ENCODE results near the gene ZFAND5.

The ZFAND5 gene

DNA sequence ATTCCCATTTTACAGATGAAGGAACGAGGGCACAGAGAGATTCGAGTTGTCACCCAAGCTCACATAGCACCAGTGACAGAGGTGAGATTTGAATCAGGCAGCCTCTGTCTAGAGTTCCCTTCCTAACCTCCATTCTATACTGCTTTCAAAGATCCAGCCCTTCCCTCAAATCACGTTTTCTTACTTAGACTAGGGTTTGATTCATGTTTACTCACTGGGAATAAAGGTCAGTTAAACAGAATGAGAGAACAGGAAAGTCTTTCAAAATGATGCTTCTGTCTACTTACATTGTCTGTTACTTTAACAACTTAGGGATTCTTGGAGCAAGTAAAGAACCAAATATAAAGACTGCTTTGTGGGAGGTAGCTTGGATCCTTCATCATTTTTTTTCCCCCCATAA lies 40.0 kb downstream of the ZFAND5 start:
- TF ChIP-seq GATA3 (IDR thresholded peaks at IDR 0.05; ENCODE audit: low read depth, low read length) (no peak), GATA2 (IDR thresholded peaks at IDR 0.05; ENCODE audit: low read depth, low read length) (no peak)

DNA sequence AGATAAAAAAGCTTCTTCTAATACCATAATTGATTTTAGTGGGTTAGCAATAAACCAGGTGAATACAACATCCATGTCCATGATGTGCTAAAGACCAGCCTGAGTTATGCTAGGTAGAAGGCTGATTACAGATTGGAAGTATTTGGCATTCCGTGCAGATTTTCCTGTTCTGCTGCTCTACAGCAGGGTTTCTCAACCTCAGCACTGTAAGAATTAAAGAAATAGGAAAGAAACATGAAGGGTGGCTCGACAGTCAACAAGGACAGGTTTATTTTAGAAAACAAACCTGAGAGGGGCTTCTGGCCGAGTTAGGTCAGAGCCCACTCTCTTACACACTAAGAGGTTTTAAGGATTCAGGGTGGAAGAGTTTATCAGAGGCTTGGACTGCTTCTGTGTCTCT lies 42.3 kb downstream of the ZFAND5 start:
- TF ChIP-seq GATA3 (IDR thresholded peaks at IDR 0.05; ENCODE audit: low read depth, low read length) (no peak), GATA2 (IDR thresholded peaks at IDR 0.05; ENCODE audit: low read depth, low read length) (no peak)

DNA sequence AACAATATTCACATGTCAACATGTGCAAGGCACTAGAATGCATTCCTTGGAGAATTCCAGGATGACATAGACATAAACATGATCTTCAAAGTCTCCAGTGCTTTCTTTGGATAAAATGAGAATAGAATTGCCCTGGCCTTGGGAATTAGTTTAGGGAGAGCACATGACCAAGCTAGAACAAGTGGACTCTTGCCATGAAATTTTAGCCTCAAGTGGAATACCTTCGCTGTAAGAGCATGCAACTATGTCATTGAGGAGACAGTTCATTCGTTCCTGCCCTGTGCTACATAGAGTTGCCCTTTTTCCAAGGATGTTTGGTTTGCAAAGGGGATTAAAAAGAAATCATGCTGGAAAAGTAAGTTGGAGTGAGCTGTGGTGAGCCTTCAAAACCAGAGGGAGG lies 42.7 kb downstream of the ZFAND5 start:
- no peak for TF ChIP-seq GATA2 (IDR thresholded peaks at IDR 0.05; ENCODE audit: low read depth, low read length)
- TF ChIP-seq GATA3 (IDR thresholded peaks at IDR 0.05; ENCODE audit: low read depth, low read length): no peak

GRCh38 chr9:72315510-72316311 lies 49.3 kb downstream of the ZFAND5 start:
- TF ChIP-seq GATA2 (IDR thresholded peaks at IDR 0.05; ENCODE audit: low read depth, low read length): no peak

GRCh38 chr9:72315089-72315509 lies 49.9 kb downstream of the ZFAND5 start:
- no peak for TF ChIP-seq GATA3 (IDR thresholded peaks at IDR 0.05; ENCODE audit: low read depth, low read length)
- TF ChIP-seq GATA2 (IDR thresholded peaks at IDR 0.05; ENCODE audit: low read depth, low read length): no peak

- TF ChIP-seq GATA3 (IDR thresholded peaks at IDR 0.05; ENCODE audit: low read depth, low read length): no peak
- no peak for TF ChIP-seq GATA2 (IDR thresholded peaks at IDR 0.05; ENCODE audit: low read depth, low read length)
These were observed 51.5 kb downstream of the ZFAND5 start for GRCh38 chr9:72313507-72313906.

GRCh38 chr9:72312386-72312987 lies 52.5 kb downstream of the ZFAND5 start:
- TF ChIP-seq GATA3 (IDR thresholded peaks at IDR 0.05; ENCODE audit: low read depth, low read length) (no peak), GATA2 (IDR thresholded peaks at IDR 0.05; ENCODE audit: low read depth, low read length) (no peak)

DNA sequence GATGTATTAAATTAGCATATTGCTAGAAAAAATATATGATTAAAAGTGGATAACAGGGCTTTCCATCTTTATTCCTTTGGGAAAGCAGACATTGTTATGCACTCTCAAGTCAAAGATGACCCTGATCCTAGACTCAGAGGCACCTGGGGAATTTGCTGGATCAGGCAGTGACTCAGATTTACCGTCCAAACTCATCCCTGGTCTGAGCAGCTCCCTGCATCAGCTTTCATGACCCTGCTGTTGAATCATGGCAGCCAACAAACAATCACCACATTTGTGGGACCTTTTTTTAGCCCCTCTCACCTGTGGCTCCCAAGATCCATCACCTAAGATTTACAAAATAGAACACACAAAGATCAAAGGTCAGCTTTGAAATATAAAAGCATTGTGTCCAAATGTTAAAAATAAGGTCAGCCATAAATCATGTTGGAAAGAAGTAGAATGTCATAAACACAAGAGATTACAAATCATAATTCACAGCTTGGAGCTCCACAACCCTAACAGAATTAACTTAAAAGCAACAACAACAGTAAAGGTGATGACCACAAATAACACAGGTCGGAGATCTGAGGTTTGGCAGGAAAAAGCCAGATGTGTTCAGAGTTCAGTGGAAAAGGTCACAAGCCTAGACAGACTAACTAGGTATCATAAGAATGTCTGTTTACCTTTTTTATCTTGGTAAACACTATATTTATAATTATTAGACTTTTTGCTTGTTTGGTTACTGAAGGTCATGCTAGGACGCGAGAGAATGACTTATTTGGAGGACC lies 55.5 kb downstream of the ZFAND5 start:
- TF ChIP-seq GATA2 (IDR thresholded peaks at IDR 0.05; ENCODE audit: low read depth, low read length) (no peak), GATA3 (IDR thresholded peaks at IDR 0.05; ENCODE audit: low read depth, low read length) (no peak)

GRCh38 chr9:72306761-72307160 lies 58.2 kb downstream of the ZFAND5 start:
- TF ChIP-seq GATA3 (IDR thresholded peaks at IDR 0.05; ENCODE audit: low read depth, low read length): no peak
- TF ChIP-seq GATA2 (IDR thresholded peaks at IDR 0.05; ENCODE audit: low read depth, low read length): no peak

GRCh38 chr9:72305707-72306106 lies 59.3 kb downstream of the ZFAND5 start:
- TF ChIP-seq GATA3 (IDR thresholded peaks at IDR 0.05; ENCODE audit: low read depth, low read length) (no peak), GATA2 (IDR thresholded peaks at IDR 0.05; ENCODE audit: low read depth, low read length) (no peak)

GRCh38 chr9:72305102-72305546 lies 59.9 kb downstream of the ZFAND5 start:
- TF ChIP-seq GATA3 (IDR thresholded peaks at IDR 0.05; ENCODE audit: low read depth, low read length): no peak
- no peak for TF ChIP-seq GATA2 (IDR thresholded peaks at IDR 0.05; ENCODE audit: low read depth, low read length)

- TF ChIP-seq GATA3 (IDR thresholded peaks at IDR 0.05; ENCODE audit: low read depth, low read length) (no peak), GATA2 (IDR thresholded peaks at IDR 0.05; ENCODE audit: low read depth, low read length) (no peak)
These were observed 60.5 kb downstream of the ZFAND5 start for GRCh38 chr9:72304538-72304937.

All from SH-SY5Y (cell line).